Frontal cortex (tissue), 4 donors: ENCODE measurements around the gene COL19A1. TPM values are rescaled to one million over a fixed set of nuclear protein-coding genes. Genes with fewer than 3 reads are reported as not detected.

Experiments
- DNase-seq, 2 donors: peaks; one replicate each; pipeline ENCODE4 v3.0.0; 2012; ENCODE audit warnings: low spot score in 2 of 2
- FAIRE-seq: peaks from 2 replicates; lab custom pipeline; 2012; peaks lifted over from hg19 to GRCh38; lab: Jason Lieb, UNC
- total RNA-seq: library from RNA; depleted of rRNA; stranded (reverse); fragments of >200 nt; gene quantifications from one replicate; pipeline ENCODE4 v1.2.3, GENCODE V29; 2014
- donor health status: control.
- donor health status: control.
- donor health status: control.

COL19A1 gene
- total RNA-seq, 1 donor from 2014 or later, result 3.7 TPM

DNA sequence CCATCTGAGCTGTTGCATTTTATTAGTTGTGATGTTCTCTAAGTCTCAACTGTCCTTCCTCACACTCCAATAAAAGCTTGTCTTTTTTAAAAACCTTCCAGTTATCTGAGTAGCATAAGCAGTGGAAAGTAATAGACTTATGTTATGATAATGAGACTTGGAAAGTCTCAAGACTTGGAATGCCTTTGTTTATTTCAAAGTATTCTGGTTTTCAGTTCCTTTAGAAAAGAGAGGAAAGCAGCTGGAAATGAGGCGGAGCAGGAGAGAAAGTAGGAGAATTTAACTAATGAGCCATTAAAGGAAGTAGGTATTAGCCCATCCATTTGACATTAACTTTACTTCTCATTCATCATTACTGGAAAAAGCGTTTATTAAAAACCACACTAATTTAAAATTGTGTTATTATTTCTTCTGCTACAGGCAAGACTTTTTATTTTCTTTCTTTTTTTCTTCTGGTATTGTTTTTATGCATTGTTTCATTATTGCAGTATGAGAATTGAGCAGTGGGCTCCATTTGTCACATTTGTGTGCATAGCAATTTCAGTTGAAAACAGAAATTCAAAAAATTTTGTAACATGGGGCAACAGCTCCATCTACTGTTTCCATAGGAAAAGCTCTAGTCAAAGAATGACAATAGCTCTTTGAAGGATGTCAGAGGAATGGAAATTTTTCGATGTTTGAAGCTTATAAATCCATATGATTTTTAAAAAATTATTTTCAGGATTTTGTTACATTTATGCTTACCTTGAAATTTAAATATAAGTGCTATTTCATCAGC, 241.7 kb downstream of the COL19A1 start:
- peak; percentile 98 for FAIRE-seq

DNA sequence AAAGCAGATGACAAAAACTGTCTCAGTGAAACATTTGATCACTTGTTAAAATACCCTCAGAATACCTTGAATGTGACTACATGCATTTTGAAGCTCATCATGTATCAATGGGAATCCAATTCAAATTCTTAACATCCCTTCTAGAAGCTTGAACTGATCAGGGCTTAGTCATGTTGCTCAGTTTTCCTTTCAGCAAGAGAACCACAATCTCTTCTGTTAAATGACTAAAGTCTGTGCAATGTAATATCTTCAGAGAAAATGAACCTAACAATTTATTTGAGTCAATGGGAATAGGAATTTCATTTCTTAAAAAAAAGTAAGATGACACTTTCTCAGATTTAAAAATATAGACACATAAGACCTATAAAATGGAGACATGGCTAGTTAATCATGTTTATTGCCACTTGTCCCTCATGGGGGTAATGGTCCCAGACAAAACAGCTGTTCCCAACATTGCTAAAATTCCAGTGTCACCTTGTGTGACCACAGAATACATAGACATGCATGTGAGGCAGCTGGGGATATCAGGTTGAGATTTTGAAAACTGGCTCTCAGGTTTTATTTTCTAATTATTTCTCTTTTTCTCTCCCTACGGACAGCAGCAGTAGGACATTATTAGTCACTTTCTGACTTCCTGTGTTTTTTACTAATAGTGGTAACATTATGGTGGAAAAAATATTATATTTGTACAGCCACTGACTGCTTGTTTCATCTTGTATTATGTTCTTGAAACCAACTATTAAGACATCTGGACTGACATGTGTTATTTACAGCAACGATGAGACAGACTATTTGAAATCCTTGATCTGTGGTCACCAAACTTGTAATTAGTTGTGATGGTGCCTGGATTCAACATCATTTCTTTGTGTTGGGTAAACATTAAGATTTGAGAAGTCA, 244.0 kb downstream of the COL19A1 start:
- FAIRE-seq (no peak), DNase-seq (no peak)

More for the DNA sequence above, 241.7 kb downstream of the COL19A1 start:
- DNase-seq, result peak; percentile 12 to 24

DNA sequence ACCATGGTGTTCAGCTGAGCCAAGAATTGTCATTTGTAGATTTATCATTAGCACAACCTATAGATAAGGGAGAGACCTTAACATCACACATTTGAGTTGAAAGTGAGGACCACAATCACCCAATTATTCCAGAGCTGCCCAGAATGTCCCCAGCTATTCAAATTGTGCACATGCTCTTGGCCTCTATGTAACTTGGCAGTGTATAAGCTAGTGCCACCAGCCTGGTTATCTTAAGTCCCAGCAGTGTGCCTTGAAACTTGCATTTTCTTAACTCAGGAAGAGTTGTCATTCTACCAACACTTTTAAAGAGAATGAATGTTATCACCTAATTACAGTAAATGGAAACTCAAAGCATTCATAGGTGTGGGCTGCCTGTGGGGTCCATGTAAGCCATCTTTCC, 245.4 kb downstream of the COL19A1 start:
- DNase-seq (no peak), FAIRE-seq (no peak)

DNA sequence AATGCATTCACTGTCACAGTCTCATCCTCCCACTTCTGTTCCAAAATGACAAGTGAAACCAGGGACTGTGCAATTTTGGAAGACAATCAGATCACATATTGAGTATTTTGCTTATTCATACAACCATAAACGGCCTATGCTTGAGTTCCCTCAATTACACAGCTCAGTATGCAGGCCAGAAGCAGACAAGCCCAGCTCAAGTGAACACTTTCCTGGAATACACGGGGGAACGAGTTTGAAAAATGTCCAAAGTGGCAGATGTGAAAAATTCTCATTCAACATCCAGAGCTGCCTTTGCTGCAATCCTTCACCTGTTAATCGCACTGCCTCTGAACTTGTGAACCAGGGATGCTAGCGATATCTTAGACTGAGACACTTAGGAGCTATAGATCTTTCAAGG, 246.4 kb downstream of the COL19A1 start:
- DNase-seq (no peak), FAIRE-seq (no peak)

DNA sequence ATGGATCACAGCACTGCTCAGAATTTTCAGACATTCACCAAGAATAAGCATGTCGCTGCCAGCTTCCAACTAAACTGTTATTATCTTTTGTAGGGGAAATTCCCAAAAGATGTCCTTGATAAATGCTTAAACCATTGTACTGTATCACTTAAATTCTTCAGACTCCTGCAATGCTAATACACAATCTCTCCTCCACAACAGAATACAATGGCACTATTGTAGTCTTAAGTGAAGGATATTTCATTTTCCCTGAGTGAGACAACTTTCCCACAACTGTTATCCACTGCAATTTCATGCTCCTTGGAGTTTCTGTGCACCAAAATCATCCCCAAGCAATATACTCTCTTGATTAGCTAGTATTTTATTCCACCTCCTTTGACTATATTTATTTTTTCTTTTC, 246.8 kb downstream of the COL19A1 start:
- DNase-seq, result no peak
- no peak for FAIRE-seq

DNA sequence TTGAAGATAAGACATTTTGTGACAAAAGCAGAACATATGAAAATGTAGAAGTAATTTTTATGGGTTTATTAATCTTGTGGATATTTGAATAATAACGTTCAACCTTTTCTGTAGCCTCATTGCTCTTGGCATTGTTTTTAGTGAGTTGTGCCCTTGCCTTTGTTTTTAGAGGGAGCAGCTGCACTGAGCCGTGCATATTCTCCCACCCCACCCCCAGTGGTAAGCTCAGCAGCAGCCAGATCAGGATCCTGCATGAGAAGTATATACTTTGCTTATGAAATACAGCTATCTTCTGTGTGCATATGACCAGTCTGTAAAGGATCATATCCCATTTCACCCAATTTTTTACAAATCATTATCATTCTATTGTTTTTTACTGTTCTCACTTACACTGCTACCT, 252.3 kb downstream of the COL19A1 start:
- no peak for DNase-seq
- no peak for FAIRE-seq

DNA sequence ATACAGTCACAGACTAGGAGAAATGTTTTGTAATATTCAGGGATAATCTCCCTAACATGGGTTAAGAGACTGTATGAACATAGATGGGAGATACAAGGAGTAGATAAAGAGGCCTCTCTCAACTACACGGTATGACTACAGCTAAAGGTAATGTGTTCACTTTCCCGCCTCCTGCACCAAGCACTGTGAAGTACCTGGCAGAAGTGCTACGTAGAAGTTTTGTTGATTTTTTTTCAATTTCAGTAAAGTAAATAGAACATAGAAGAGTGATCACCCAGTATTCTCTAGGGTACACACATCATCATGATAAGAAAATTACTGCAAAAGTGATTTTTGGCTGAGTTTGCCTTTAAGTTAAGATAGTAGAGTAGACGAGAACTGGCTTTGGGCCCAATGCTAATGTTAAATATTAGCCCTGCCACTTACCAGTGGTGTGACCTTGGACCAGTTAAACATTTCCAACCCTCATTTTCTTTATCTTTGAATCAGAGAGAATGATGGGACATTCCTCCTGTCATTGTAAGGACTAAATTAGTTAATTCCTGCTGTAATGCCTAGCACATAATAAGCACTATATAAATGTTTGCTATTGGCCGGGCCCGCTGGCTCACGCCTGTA, 253.0 kb downstream of the COL19A1 start:
- FAIRE-seq (no peak), DNase-seq (no peak)

DNA sequence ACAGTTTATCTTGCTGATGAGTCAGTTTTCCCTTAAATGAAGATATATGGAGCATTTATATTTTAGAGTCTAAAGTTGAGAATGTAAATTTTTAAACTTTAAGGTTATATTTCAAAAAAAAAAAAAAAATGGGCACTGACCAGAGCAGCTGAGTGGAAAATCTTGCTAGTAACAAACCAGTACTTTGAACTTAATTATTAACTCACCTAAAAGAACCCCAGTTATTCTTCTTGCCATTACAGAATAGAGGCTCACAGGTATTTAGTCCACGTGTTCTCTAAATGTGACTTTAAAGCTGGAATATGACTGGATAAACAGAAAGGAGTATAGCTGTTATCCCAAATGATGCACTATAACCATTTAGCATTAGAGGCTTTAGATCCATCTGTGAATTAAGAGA, 258.1 kb downstream of the COL19A1 start:
- no peak for FAIRE-seq
- DNase-seq, result no peak

DNA sequence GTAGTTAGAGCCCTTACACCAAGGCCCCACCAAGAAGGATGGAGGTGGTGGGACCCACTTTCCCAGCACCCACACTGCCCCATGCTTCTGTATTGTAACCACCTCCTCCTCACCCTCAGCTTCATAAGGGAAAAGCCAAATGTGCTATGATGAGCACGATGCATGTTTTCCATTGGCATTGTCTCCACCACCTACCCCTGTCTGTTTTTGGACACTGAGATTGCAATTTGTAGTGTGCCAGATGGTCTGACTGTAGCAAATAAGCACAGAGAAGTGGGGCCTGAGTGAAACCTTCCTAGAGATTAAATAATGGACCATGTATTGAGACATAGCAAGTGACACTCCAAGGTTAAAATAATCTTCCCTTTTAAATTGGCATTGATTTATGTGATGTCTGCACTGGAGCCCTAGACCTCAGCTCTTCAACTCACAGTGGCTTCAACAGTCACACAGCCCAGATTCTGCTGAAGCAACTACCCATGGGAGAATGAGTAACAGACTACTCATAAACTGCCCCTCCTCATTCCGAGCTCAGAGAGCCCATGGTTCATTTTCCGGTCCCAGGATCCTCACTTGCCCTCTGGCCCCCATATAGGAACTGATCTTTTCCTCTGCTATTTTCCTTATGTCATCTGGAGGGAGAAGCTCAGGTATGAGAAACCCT, 258.7 kb downstream of the COL19A1 start:
- no peak for DNase-seq
- FAIRE-seq, result no peak

DNA sequence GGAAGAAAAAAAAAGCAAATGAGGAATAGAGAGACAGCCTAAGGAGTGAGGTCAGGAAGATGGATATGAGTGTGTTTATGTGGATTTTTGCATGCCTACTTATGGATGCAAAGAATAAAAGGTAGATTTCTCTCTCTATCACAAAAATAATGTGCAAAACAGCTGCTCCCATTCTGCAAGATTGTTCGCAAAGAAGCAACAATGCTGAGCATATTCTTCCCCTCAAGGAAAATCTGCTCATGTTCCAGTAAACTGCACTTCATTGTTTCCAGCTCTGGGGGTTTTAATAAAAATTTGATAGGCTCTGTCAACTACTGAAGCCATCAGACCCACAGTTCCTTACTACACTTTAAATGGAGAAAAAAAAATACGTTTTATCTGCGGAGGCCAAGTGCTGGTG, 259.2 kb downstream of the COL19A1 start:
- DNase-seq, result no peak
- no peak for FAIRE-seq

DNA sequence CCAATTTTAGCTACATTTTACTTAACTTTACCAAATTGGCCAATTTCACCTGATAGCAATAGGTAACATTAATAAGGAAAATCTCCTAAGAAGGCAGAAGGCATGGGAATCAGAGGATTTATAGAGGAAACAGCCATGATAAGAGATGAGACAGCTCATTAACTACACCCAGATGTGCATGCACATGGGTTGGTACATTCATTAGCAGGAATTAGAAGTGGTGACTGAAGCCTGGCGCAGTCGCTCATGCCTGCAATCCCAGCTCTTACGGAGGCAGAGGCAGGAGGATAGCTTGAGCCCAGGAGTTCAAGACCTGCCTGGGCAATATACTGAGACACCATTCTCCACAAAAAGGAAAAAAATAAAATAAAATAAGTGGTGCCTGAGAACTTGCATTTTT, 263.0 kb downstream of the COL19A1 start:
- FAIRE-seq, result no peak
- no peak for DNase-seq

DNA sequence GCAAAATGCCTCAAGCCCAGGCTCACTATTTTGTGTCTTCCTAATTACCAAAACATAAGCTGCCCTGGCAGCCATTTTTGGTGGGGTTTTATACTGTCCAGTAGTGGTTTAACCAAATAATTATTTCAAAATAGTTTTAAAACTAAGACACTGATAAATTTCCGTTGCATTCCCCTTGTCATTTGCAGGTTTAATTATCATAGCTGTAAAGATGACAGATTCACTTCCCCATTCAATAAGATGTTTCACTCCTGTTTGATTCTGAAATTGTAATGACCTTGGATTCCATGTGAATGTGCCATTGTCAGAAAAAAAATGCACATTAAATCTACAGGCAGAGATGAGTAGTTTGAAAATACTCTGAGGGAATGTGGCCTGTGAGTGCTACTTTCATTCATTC, 264.5 kb downstream of the COL19A1 start:
- DNase-seq (no peak), FAIRE-seq (no peak)

DNA sequence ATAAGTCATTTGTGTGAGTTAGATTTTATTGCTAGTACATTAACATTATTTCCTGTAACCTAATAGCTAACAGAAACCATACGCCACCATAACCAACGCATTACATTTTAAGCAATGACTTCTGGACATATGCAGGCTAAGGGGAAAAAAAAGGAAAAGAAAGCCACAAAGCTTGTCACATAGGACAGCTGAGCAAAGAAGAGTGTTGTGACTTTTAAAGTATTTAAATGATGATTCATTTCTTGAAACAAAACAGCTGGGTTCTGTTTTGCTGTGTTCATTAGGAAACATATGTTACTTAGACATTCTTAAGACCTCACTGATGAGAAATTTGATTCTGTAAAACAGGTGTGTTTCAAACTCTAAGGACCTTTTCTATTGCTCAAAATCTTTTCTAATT, 265.2 kb downstream of the COL19A1 start:
- DNase-seq (no peak), FAIRE-seq (no peak)

DNA sequence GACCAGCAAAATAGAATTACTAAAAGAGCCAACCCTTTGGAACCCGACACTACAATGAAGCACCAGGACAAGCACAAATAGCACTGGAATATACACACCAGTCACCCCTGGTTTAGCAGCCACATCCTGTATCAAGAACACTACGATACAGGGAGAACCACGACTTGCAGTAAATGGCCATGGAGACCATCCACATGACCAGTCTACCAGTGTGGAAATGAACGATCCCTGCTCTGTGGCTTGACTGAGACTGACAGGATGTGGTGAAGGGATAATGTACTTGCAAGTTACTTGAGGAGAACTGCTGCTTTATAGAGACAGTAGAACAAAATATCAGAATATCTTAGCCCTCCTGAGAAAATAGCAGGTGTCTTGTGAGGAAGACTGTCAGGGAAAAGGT, 266.9 kb downstream of the COL19A1 start:
- no peak for DNase-seq
- no peak for FAIRE-seq

DNA sequence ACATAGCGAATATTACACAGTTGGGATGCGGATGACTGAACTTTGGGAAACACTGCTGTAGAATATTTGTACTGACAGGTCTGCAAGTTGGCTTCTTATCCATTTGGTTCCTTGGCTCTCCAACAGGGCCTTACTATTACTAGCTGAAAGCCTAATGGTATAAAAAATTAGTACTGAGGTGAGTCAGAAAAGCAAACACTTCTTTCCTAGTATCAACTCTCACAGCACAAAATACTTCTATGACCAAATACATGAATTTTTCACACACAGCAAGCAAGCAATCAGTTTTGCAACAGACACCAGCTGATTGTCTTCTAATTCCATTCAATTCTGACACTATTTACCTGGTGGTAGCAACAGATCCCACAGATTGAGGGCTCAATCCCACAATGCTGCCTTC, 268.2 kb downstream of the COL19A1 start:
- FAIRE-seq (no peak), DNase-seq (no peak)

DNA sequence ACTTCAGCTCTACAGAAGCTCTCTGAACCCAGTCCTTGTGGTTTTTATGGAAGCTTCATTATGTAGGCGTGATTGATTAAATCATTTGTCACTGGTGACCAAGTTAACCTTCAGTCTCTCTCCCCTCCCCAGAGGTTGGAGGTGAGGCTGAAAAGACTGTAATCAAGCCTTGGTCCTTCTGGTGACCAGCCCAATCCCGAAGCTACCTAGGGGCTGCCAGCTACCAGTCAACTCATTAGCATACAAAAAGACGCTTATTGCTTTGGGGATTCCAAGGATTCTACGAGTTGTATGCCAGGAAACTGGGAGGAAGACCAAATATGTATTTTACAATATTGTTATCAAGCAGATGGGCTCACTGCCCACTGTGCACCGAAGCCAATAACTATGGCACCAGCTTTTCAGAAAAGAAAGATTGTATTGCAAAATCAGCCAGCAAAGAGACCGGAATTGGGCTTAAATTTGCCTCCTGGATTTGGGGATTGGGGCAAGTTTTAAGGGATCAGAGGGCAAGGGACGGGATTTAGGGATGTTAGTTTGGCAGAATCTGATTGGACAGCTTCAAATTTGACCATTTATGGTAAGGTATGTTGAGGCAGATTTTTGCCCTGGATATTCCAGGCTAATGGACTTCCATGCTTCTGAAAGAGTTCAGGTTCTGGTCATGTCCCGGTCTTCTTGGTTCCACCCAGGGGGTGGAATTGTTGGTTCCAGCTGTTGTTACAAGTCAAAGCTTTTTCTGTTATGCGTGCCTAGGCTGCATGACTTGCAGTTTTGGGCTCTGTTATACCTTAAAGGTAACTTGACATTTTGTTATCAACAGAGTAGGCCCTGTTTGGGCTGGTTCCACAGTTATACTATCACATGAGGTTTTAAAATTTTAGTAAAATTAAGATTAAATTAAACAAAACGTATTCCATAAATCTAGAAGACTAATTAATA, 269.1 kb downstream of the COL19A1 start:
- DNase-seq (no peak), FAIRE-seq (no peak)

DNA sequence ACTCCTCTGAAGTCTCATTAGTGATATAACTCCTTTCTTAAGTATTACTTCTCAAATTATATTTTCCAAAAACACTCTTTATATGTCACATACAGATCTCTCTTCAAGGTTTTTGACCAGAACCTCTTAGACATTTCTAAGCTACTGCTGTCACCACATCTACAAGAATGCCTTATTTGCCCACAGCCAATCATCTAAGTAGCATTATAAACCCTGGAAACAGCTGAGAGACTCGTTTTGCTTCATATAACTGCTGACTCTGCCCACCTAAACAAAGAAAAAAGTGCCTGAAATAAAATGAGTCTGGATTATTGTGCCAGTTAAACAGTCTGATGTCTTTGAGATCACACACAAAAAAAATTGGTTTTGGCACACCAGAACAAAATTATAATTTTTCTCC, 270.6 kb downstream of the COL19A1 start:
- FAIRE-seq, result no peak

DNA sequence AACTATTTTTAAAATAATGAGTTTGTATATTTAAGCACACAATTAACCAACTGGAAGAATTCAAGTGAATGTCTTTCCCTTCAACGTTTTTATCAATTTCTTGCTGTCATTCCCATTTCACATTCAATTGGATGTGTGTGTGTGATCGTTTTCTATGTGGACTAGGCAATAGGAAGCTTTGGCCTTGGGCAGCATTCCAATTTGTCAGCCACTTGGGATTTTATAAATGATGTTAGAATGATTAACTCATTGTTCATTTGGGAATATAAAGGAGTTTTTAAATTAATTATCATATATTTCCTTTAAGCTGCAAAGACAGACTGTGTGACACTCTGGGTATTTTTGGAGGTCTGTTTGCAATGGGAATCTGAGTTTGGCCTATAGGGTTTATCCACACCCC, 274.1 kb downstream of the COL19A1 start:
- FAIRE-seq (no peak), DNase-seq (no peak)

More for the DNA sequence above, 270.6 kb downstream of the COL19A1 start:
- no peak for DNase-seq

DNA sequence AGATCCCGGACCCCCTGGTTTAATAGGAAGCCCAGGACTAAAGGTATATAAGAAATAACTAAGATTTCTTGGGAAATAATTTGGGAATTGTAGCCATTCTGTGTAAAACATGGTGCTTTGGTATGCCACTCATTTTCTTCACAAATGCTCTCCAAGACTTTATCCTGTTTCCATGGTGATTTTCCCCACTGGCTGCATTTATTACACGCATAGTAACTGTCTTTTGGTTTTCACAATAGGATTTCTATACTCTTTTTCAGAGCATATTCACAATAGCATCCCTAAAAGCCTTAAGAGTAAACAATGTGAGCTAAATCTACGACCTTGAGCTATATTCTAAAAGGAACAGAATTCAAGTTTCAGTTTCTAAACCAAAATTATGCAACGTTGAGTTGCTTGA, 275.7 kb downstream of the COL19A1 start:
- no peak for FAIRE-seq
- no peak for DNase-seq
